Activated T-cell treated with anti-CD3 and anti-CD28 coated beads for 48 hours (primary cell): Measurements from ENCODE around the gene HERPUD1.
"Not testable (repeated sequence)": the region's sequence is repeated elsewhere in the genome, so short reads cannot be mapped to it uniquely, and the experiment has no call there.

Experiments
- DNase-seq: peaks from one replicate; pipeline ENCODE4 v3.0.0-alpha.2; 2020; ENCODE audit warnings: low read depth

Gene HERPUD1

DNA sequence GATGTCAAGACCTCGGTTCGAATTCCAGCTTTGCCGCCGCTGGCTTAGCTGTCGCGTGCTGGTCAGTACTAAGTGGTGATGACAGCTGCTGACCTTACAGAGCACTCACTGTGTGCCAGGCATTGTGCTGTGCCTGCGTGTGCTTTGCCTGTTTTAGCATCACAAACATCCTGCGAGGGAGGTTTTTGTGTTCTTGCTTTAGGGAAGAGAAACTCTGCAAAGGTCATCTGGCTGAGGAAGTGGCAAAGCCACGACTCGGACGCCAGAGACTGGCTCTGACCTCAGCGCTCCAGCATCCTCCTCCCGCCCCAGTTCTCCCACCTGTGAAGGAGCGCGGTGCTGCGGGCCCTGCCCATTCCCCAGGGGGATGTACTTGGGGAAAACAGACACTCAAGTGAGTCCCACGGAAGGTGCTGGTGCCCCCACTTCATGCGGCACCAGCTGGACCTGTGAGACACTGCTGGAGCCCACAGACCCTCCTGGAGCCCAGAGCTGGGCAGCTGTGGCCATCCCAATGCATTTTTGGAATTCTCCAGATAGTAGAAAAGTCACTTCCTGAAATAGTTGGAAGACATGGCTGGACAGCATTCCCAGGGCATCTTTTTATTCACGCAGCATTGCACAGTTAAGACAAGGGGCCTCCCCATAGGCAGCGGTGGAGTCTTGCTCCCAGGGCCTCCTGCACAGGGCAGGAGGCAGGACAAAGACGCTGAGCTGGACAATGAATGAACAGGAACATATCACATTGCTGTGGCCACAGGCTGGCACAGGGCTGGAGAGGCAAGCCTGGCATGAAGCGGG lies 20.0 kb upstream of the HERPUD1 start:
- DNase-seq = no peak

DNA sequence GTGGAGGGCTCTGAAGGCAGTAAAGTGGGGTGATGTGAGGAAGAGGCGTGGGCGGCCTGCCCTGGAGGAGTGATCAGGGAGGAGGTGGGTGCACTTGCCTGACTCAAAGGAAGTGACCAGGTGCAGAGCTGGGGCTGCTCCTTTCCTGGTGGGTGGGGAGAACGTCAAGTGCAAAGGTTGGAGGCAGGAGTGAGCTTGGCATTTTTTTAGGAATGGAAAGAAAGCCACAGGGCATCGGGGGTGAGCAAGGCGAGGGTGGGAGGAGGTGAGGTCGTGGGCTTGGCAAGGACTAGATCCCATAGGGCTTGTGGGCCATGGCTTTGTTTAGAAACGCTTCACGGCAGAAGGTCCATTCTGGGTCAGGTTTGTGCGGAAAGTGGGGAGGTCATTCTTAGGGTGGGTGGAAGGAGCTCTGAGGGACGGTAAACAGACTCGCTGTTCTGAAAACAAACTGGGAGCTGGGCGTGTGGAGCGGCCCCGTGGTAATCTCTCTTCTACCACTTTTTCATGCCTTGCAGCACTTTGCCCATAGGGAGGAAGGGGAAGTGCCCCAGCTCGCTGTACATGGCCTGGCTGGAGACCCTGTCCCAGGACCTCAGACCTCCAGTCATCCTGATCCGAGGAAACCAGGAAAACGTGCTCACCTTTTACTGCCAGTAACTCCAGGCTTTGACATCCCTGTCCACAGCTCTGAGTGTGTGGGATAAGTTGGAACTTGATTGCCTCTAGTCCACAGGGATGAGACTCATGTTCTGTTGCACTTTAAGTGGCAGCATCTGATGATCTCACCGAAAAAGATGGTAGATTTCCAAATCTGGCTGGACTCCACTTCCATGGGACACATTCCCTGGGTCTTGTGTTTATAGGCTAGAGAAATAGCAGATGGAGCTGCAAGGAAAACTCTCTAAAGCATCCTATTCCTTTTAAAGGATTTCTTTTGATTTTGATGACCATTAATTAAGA lies 18.9 kb upstream of the HERPUD1 start:
- DNase-seq = no peak

DNA sequence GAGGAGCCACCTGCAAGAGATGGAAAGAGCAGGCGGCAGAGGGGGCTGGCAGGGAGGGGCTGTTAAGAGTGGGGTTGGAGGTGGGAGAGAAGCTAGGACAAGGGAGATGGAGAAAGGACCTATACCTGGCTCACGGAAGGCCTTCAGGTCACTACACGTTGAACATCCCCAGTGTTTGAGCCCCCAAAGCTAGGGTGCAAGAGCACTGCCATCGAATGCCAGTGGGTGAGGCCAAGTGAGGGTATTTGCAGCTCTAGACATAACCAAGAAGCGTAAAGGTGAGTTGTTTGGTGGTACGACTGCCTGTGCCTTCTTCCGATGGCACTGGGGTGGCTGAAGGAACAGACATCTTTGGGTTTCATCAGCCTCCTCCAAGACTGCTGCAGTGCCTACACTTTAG lies 17.0 kb upstream of the HERPUD1 start:
- no peak for DNase-seq

DNA sequence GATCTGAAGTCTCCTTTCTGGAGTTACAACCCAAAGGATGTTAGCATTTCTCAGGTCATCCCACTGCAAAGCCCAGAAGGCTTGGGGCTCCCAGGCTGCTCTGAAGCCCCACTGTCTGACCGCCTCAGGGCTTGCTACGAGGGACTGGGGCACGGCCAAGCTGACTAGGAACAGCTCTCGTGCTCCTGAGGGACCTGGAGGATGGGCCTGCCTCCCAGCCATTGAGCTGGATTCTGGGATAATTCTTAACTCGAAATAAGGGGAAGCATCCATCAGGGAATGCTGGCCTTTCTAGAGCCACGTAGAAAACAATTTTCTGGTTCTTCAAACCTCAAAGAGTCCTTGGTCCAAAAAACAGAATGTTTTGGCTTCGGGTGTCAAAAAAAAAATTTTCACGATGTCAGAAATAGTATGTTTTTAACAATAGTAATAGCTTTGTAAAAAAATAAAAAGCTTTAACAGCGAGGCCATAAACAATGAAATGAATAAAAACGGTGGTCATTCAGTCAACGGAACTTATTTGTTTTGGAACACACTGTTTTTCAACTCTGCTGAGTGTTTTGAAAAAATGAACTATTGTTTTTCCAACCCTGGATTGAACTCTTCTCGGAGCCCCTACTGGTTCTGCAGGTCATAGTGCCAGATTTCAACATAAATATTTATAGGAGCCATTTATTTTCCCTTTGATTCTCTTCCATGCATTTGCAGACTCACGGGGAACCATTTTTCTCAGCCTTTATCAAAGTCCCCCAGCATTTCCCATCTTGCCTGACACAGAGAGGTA lies 16.4 kb upstream of the HERPUD1 start:
- no peak for DNase-seq

DNA sequence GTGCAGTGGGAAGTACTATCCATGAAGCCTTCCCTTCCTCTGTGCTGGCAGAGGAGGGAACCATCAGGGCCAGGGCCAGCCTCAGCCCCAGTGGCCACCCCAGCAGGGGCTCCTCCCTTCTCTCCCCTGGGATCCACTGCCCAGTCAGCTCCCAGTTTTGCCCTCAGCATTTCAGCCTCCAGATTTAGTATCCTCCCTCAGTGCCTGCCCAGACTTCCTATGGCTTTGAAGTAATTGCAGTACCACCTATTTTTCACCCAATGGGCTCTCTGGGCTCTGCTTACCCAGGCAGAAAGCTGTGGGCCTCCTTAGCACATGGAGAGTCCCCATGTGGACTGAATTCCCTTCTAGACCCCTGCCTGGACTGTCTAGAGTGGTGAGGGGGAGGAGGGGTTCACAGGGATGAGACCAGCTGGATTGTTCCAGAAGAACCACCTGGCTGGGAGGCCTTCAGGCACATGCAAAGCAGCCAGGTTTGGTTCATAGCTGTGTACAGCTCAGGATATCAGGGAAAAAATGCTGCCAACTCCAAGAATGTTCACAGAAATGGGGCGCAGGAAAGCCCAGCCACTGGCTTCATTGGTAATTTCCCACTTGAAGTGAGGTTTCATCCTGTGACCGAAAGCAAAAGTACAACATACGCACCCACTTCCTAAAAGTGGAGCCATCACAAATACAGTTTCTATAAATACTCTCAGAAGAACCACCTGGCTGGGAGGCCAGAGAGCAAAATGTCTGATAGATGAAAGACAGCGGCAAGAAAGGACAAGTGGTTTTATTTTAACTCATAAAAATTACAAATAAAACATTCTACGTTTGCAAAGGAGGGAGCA lies 15.2 kb upstream of the HERPUD1 start:
- no peak for DNase-seq

DNA sequence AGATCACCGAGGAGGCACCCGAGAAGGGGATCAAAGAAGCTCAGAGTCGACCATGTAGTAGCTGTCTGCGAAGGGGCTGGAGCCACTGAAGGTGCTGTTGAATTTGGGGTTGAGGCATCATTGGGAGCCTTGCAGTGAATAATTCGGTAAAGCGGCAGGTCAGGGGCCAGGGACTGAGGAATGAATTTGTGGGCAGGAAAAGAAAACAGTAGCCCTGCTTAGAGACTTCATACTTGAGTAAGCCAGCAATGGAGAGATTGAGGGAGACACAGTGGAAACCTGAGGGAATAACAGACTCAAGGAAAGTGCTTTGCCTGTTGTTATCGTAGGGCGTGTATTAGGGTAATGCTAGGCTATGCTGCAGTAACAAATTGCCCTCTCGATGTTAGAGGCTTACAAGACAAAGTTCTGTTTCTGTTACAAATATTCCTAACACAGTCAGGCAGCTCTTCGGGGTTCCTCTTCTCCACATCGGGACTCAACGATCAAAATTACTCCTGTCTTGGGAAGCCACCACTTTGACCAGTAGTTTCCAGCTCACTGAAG lies 13.4 kb upstream of the HERPUD1 start:
- no peak for DNase-seq

DNA sequence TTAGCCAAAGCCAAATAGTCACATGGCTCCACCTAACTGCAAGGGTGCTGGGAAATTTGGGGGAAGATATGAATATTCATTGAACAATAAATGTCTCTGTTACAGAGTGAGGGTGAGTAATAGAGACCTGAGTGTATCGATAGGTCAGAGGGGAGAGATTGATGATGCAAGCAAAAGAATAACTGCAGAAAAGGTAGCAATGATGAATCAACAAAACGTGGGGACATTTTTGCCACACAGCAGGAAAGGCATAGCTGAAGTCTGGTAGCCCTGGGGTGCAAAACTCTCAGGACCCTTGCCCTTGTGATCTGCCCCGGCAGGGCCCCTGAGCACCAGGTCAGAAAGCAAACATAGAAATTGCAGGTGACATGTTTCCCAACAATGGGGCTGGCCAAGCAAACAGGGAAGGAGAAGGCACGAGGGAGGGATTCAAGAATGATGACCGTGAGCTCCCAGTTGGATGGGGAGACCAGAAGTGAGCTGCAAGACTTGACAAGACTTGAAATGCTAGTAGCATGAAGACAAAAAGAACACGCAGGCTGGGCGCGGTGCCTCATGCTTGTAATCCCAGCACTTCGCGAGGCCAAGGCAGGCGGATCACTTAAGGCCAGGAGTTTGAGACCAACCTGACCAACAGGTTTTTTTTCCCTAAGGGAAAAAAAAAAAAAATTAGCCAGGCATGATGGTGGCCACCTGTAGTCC lies 12.7 kb upstream of the HERPUD1 start:
- DNase-seq = no peak

DNA sequence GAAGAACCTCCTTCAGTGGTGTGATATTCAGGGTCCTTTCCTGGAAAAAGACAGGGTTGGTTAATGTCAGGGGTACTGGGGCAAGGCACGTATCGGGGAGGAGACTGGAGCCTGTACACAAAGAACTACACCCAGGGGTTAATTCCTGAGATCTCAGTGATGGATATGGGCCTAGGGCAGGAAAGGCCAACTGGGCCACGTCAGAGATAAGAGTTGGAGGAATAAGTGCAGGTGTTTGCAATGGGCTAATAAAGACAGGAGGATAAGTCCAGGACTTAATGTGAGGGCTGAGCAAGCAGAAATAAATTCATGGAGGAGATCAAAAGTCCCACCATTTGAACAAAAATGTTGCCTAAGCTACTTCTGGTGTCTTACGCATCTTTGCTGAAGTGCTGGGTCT lies 10.4 kb upstream of the HERPUD1 start:
- DNase-seq = no peak

DNA sequence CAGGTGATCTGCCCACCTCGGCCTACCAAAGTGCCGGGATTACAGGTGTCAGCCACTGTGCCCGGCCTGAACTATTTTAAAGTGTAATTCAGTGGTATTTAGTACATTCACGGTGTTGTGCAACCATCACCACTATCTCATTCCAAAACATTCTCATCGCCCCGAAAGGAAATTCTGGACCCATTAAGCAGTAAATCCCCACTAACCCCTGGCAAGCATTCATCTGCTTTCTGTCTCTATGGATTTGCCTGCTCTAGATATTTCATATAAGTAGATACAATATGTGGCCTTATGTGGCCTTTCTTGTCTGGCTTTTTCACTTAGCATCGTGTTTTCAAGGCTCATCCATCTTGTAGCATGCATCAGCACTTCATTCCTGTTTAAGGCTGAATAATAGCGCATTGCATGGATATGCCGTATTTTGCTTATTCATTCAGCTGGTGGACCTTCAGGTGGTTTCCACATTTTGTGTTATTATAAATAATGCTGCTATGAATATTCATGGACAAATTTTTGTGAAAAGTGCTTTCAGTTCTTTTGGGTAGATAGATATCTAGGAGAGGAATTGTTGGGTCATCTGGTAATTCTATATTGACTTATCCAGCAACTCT lies 8.4 kb upstream of the HERPUD1 start:
- DNase-seq = no peak

DNA sequence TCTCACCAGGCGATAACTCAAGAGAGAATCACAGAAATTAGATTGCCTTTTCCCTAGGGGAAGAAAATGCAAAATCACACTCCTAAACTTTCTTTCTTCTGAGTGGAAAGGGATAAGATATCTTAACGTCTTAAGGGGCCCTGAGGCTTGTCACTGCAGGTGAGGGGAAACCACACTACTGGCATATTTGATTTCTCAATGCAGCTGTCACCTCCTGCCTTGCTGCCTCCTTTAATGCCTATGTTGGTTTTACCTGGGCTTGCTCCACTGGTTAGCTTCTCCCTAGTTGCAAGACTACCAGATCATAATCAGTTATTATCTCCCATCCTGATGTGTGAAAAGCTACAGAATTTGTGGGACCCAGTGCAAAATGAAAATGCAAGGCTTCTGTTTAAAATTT lies 4.5 kb upstream of the HERPUD1 start:
- DNase-seq = no peak

DNA sequence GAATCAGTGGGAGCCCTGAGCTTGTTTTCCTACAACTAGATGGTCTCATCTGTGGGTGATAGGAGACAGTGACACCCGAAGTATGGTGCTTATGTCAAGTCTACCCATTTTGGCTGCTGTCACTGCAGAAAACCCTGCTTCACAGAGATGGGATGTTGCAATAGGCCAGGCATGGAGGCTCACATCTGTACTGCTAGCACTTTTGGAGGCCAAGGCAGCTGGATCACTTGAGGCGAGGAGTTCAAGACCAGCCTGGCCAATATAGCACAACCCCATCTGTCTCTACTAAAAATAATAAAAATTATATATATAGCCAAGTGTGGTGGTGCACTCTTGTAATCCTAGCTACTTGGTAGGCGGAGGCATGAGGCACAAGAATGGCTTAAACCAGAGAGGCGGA lies 2.3 kb upstream of the HERPUD1 start:
- no peak for DNase-seq

DNA sequence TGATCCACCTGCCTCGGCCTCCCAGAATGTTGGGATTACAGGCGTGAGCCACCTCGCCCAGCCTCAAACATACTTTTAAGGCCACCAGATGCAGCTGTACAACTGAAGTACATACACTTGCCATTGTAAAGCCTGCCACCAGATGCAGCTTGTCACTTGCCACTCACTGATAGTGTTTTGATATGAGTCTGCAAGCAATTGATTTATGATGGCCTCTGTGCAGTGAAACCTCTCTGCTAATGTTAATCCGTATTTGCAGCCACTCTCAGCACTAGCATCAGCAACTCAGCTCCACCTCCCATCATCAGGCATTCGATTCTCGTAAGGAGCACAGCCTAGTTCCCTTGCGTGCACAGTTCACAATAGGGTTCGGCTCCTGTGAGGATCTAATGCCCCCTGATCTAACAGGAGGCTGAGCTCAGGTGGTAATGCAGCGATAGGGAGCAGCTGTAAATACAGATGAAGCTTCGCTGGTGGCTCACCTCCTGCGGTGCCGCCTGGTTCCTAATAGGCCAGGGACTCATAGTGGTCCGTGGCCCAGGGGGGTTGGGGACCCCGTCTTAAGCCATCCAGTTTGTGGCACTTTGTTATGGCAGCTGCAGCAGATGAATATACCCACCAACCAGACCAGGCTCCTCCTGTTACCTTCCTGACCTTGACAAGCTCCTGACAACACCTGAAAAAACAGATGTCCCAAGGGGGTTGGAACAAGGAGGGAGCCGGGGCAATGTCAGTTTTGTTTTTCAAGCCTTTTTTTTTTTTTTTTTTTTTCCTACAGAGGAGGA lies 1.3 kb upstream of the HERPUD1 start:
- no peak for DNase-seq

DNA sequence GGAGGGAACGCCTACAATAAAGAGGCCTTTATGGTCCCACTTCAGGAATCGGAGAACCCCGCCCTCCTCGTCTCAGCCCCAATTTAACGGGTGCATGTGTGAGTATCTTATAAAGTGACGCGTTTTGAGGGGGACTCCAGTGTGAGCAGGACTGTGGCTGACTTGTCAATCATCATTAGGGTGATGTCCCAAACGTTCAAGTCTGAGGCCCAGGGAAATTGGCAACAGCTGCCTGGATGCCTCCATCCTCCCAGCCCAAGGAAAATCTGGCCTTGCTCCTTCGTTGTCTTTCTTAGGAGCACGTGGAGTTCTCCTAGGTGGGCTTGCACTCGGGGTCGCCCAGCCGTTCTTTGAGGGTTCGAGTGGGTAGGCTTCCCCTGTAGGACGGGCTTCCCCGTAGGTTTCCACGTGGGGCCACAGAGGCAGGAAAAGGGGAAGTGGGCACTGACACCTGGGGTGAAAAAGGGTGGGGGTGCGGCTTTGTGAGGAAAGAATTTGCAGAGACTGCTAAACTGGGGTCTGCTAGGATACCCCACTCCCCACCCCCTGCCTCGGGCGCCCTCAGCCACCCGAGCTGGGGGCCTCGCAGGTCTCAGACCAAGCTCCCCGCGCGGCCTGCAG lies 561 bp upstream of the HERPUD1 start:
- DNase-seq = no peak

DNA sequence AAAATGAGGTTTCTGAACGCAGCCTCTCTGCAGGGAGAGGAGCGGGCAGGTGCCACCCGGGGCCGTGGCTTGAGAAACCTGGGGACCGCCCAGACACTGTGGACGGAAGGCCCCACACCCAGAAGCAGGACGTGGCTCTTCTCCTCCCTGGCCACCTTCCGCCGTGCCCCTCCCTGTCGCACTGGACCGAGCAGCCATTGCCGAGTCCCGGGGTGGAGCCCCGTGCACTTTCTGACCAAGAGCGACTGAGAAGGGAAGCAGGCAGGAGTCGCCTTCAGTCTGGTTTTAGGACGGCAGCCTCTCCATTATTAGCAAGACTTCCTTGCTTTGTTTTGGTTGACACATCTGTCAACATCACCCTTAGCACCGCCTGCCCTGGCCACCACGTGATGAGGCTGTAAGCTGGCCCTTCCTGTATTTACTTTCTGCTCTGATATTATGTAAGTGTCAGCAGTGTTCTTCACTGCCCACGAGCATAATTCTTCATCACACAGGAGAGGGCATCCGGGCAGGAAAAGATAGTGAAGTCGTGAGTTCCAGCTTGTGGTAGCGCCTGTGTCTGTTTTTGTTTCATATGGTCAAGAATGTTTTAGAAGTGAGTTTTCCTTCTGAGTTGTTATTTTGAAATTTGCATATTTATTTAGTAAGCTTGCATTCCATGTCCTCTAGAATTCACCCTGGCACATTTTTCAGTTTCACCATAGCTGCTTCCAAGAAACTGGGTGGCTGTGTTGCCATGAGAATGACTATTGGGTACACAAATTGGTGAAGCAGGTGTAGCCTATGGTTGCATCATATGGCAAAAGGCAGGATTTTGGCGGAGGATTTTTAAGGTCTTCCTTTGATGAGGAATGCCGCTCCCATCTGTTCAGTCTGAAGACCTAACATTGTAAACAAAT lies 1.0 kb downstream of the HERPUD1 start:
- DNase-seq = no peak

DNA sequence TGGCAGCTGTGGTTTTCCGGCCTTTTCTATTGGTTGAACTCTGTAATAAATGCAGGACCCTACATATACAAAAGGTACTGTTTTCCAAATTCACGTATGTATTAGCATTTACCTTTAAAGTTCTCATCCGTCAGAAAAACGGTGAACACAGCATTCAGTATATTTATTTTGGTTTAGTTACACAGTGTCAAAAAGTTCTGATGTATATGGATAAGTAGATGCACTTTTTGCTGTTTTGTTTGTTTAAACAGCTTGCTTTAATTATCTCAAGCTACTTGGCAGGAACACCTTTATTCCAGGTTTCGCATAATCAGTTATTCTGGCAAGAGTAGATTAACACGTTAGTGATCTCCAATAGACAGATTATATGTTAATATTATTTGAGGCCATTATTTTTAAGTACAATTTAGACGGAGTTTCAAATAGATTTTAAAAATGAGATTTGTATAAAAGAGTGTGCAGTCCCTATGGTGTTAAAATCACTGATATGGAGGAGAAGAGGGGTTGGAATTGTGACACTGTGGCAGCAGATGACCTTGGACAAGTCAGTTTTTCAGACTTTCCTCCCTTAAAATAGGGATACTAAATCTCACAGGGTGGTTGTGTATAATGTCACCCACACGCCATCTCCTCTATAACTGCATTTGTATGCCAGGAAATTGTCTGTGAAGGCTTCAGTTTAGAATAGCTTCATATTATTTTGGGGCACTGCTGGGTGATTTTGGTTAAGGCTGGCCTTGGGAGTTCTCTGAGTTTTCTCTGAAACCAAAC lies 2.1 kb downstream of the HERPUD1 start:
- DNase-seq = no peak

DNA sequence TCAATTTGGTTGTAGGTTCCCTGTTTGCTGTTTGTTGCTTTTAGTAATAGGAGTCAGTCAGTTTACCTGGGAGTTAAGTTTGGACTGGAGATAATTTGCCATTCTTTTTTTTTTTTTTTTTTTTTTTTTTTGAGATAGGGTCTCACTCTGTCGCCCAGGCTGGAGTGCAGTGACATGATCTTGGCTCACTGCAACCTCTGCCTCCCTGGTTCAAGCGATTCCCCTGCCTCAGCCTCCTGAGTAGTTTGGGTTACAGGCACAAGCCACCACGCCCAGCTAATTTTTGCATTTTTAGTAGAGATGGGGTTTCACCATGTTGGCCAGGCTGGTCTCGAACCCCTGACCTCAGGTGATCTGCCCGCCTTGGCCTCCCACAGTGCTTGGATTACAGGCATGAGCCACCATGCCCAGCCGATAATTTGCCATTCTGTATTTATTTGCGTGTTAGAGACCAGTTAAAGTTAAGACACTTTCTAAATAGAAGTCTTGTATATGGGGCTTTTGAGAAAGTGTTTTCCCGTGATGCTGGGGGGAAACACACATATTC lies 2.7 kb downstream of the HERPUD1 start:
- not testable (repeated sequence) for DNase-seq

DNA sequence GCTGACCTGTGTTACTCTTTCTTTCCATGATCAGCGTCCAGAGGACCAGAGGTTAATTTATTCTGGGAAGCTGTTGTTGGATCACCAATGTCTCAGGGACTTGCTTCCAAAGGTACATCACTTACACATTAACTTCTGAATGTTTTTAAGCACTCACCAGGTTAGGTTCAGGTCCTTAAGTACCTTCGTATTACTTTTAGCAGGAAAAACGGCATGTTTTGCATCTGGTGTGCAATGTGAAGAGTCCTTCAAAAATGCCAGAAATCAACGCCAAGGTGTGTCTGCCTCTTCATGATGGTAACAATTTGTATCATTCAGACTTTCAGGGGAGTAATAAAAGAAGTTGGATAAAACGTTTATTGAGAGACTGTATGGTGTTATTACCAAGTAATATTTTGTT lies 3.3 kb downstream of the HERPUD1 start:
- no peak for DNase-seq
